Fibroblast of lung (primary cell): Measurements from ENCODE around the gene CUEDC1. TPM values are rescaled to one million over a fixed set of nuclear protein-coding genes. Genes with fewer than 3 reads are reported as not detected.

Experiments
- DNase-seq, 2 donors: peaks; one replicate each; pipeline versions ENCODE4 v3.0.0 to v3.0.0-alpha.2; 2010; ENCODE audit warnings: low read depth in 2 of 2
- H2AFZ ChIP-seq: 2 replicates; pipeline ENCODE4 v1.5.1; 2012; ENCODE audit warnings: low read length, control low read depth, inconsistent platforms
- H3K27ac ChIP-seq: 2 replicates; pipeline ENCODE4 v1.5.1; 2011; ENCODE audit warnings: low read length, control low read depth; ENCODE audit not compliant: insufficient read depth
- H3K27me3 ChIP-seq: 2 replicates; pipeline ENCODE4 v1.5.1; 2011; ENCODE audit warnings: mild to moderate bottlenecking, low read length; ENCODE audit not compliant: control insufficient read depth, insufficient read depth
- H3K36me3 ChIP-seq: 2 replicates; pipeline ENCODE4 v1.5.1; 2011; ENCODE audit warnings: low read length; ENCODE audit not compliant: control insufficient read depth, insufficient read depth
- H3K4me1 ChIP-seq: 2 replicates; pipeline ENCODE4 v1.5.1; 2011; ENCODE audit warnings: low read length; ENCODE audit not compliant: control insufficient read depth, insufficient read depth; ENCODE audit errors: extremely low read depth
- H3K4me2 ChIP-seq: 2 replicates; pipeline ENCODE4 v1.5.1; 2011; ENCODE audit warnings: low read length, control low read depth; ENCODE audit not compliant: insufficient read depth; ENCODE audit errors: extremely low read depth
- H3K4me3 ChIP-seq, 4 experiments: fragments of 200-600 bp in 1 of 4; sonication (generic) in 1 of 4; replicated peaks in 1 of 4; 2 replicates each; pipeline ENCODE4 v1.5.1; 2011 to 2016; ENCODE audit warnings: low read length in 4 of 4, low read depth in 3 of 4, mild to moderate bottlenecking in 3 of 4, control low read depth in 2 of 4, inconsistent platforms in 1 of 4, mixed read lengths in 1 of 4; ENCODE audit not compliant: insufficient read depth in 1 of 4; ENCODE audit errors: control extremely low read depth in 1 of 4
- H3K79me2 ChIP-seq: 2 replicates; pipeline ENCODE4 v1.5.1; 2012; ENCODE audit warnings: mild to moderate bottlenecking, low read length, inconsistent platforms; ENCODE audit not compliant: control insufficient read depth, insufficient read depth
- H3K9ac ChIP-seq: 2 replicates; pipeline ENCODE4 v1.5.1; 2011; ENCODE audit warnings: mild to moderate bottlenecking, low read length, control low read depth; ENCODE audit not compliant: insufficient read depth
- H3K9me3 ChIP-seq: 2 replicates; pipeline ENCODE4 v1.5.1; 2012; ENCODE audit warnings: low read depth, low read length; ENCODE audit not compliant: control insufficient read depth, insufficient read depth
- H4K20me1 ChIP-seq: 2 replicates; pipeline ENCODE4 v1.5.1; 2011; ENCODE audit warnings: low read length; ENCODE audit not compliant: control insufficient read depth, insufficient read depth; ENCODE audit errors: extremely low read depth
- CTCF ChIP-seq, 2 donors: IDR thresholded peaks in 1 of 2; conservative IDR thresholded peaks in 1 of 2; 1 replicate in 1 of 2; 2 replicates in 1 of 2; pipeline ENCODE4 v1.5.1; 2011 to 2012; ENCODE audit warnings: low read length in 2 of 2, control low read depth in 1 of 2, inconsistent platforms in 1 of 2, low read depth in 1 of 2, mild to moderate bottlenecking in 1 of 2
- EZH2 ChIP-seq: IDR thresholded peaks from 2 replicates; pipeline ENCODE4 v1.5.1; 2012; ENCODE audit warnings: low read length, control low read depth, mild to moderate bottlenecking; ENCODE audit errors: missing control alignments
- polyA plus RNA-seq, 2 donors: library from polyadenylated mRNA; depleted of rRNA in 1 of 2; stranded (reverse) in 1 of 2; unstranded in 1 of 2; fragments of >200 nt; gene quantifications; 2 replicates each; pipeline ENCODE4 v1.2.1, GENCODE V29; 2011 to 2012; ENCODE audit warnings: missing spikeins in 1 of 2
- total RNA-seq: library from RNA; depleted of rRNA; stranded (reverse); fragments of >200 nt; gene quantifications from 2 replicates; pipeline ENCODE4 v1.2.1, GENCODE V29; 2014

Gene CUEDC1
- total and polyA plus RNA-seq, 2 donors (not counting 1 experiment from before 2014, with no cell fraction given), result 11.9 to 34.9 TPM

GRCh38 chr17:57811638-57812280 is 143.5 kb downstream of the CUEDC1 start:
- Histone ChIP-seq H3K4me3 (no peak overlapping the region), H2AFZ (no peak overlapping the region), H3K4me2 (no peak overlapping the region), H3K9ac (no peak overlapping the region), H3K9me3 (no peaks in the 10 kb centered on the region), H3K27ac (no peak overlapping the region), H3K79me2 (no peaks in the 10 kb centered on the region), H3K27me3 (peaks cover 7% of the 10 kb centered on the region), H3K36me3 (no peaks in the 10 kb centered on the region), H4K20me1 (no peaks in the 10 kb centered on the region), H3K4me1 (no peaks in the 10 kb centered on the region)
- TF ChIP-seq CTCF (conservative IDR thresholded peaks at IDR 0.05 in 1 of 2, IDR thresholded peaks at IDR 0.05 in 1 of 2; ENCODE audit: low read depth in 1 of 2, low read length in 2 of 2), result no peak
- TF ChIP-seq EZH2, result no peak
- DNase-seq, result no peak

Other genes with a start within 250 kb of the CUEDC1 start
- not detected in 2 replicates for gene CCDC182, start 210.1 kb downstream of the CUEDC1 start, total RNA-seq
- not detected in 2 replicates for gene CCDC182, start 210.1 kb downstream of the CUEDC1 start, polyA plus RNA-seq
- gene MRPS23, start 105.4 kb downstream of the CUEDC1 start, total RNA-seq, result 18.5 and 27.9 TPM in 2 replicates
- 40.0 and 57.6 TPM in 2 replicates for gene MRPS23, start 105.4 kb downstream of the CUEDC1 start, polyA plus RNA-seq
- gene VEZF1, start 32.8 kb upstream of the CUEDC1 start, total RNA-seq, result 37.0 and 51.2 TPM in 2 replicates
- gene VEZF1, start 32.8 kb upstream of the CUEDC1 start, polyA plus RNA-seq, result 43.9 and 44.3 TPM in 2 replicates
- gene SRSF1, start 51.8 kb upstream of the CUEDC1 start, total RNA-seq, result 242 and 307 TPM in 2 replicates
- gene SRSF1, start 51.8 kb upstream of the CUEDC1 start, polyA plus RNA-seq, result 191 and 218 TPM in 2 replicates
- gene DYNLL2, start 128.0 kb upstream of the CUEDC1 start, total RNA-seq, result 32.1 and 32.9 TPM in 2 replicates
- gene DYNLL2, start 128.0 kb upstream of the CUEDC1 start, polyA plus RNA-seq, result 17.1 and 22.7 TPM in 2 replicates
- gene OR4D1, start 193.0 kb upstream of the CUEDC1 start, total RNA-seq, result not detected in 2 replicates
- not detected in 2 replicates for gene OR4D1, start 193.0 kb upstream of the CUEDC1 start, polyA plus RNA-seq
- not detected in 2 replicates for gene OR4D2, start 211.6 kb upstream of the CUEDC1 start, total RNA-seq
- not detected in 2 replicates for gene OR4D2, start 211.6 kb upstream of the CUEDC1 start, polyA plus RNA-seq
- gene EPX, start 237.3 kb upstream of the CUEDC1 start, total RNA-seq, result not detected in 2 replicates
- gene EPX, start 237.3 kb upstream of the CUEDC1 start, polyA plus RNA-seq, result not detected in 2 replicates